Upper lobe of left lung (tissue), 6 donors: ENCODE data around the gene HPCAL1. TPM values are rescaled to one million over a fixed set of nuclear protein-coding genes. Genes with fewer than 3 reads are reported as not detected.

ENCODE experiments used
- ATAC-seq, 2 donors: fragments of 200-7000 bp; cut with Tn5 transposase; one replicate each; pipeline ENCODE4 v1.9.1; 2022; ENCODE audit warnings: mild to moderate bottlenecking in 2 of 2, moderate library complexity in 2 of 2; ENCODE audit not compliant: low FRiP score in 2 of 2
- DNase-seq, 2 donors: peaks; one replicate each; pipeline ENCODE4 v3.0.0-alpha.2; 2019 to 2020
- H3K27ac ChIP-seq, 4 donors: fragments of 200-600 bp; sonication (generic); one replicate each; pipeline ENCODE4 v1.5.1; 2016 to 2019
- H3K27me3 ChIP-seq, 4 donors: fragments of 200-600 bp; sonication (generic); one replicate each; pipeline ENCODE4 v1.5.1; 2017 to 2019
- H3K36me3 ChIP-seq, 4 donors: fragments of 200-600 bp; sonication (generic); one replicate each; pipeline ENCODE4 v1.5.1; 2016 to 2019
- H3K4me1 ChIP-seq, 4 donors: fragments of 200-600 bp; sonication (generic); one replicate each; pipeline ENCODE4 v1.5.1; 2018 to 2019
- H3K4me3 ChIP-seq, 4 donors: fragments of 200-600 bp; sonication (generic); one replicate each; pipeline ENCODE4 v1.5.1; 2017 to 2019; ENCODE audit warnings: mild to moderate bottlenecking in 2 of 4, moderate library complexity in 1 of 4
- H3K9me3 ChIP-seq, 4 donors: fragments of 200-600 bp; sonication (generic); one replicate each; pipeline ENCODE4 v1.5.1; 2018 to 2019
- CTCF ChIP-seq, 6 experiments: fragments of 450-650 bp in 4 of 6; fragments of 200-600 bp in 2 of 6; sonication (generic) in 2 of 6; IDR thresholded peaks; one replicate each; pipeline ENCODE4 v1.5.1; 2016 to 2019; ENCODE audit warnings: antibody characterized with exemption in 6 of 6
- EP300 ChIP-seq, 4 donors: sonication (generic); formaldehyde crosslinking; IDR thresholded peaks; one replicate each; pipeline ENCODE4 v1.5.1; 2017; ENCODE audit warnings: antibody characterized with exemption in 4 of 4, control low read depth in 2 of 4
- POLR2A ChIP-seq, 4 donors: fragments of 450-650 bp; IDR thresholded peaks; one replicate each; pipeline ENCODE4 v1.5.1; 2016 to 2017; ENCODE audit warnings: antibody characterized with exemption in 4 of 4, mild to moderate bottlenecking in 2 of 4
- POLR2AphosphoS5 ChIP-seq, 2 donors: sonication (generic); formaldehyde crosslinking; IDR thresholded peaks; one replicate each; pipeline ENCODE4 v1.5.1; 2017; ENCODE audit warnings: antibody characterized with exemption in 2 of 2
- WGBS, 2 donors: methylation state at CpG; one replicate each; pipeline ENCODE4 v1.1.5; 2017 to 2018; 5-methylcytosine and 5-hydroxymethylcytosine counted together
- total RNA-seq, 6 donors: library from RNA; depleted of rRNA in 4 of 6; stranded (reverse); fragments of >200 nt in 4 of 6; gene quantifications; one replicate each; pipeline versions ENCODE4 v1.1.0 to v1.2.1, GENCODE V29; 2016 to 2021
- donor health status: DM: no; HTN: no; CAD: no; lungs with moderate emphysema.
- donor health status: DM: no; HTN: yes; CAD: no; lungs with severe emphysema.

HPCAL1 gene
- total RNA-seq, 6 donors from 2014 or later: 131 to 481 (median 261) TPM

GRCh38 chr2:10266133-10266620, 36.5 kb upstream of the HPCAL1 start:
- ATAC-seq (no peak), DNase-seq (peak in 1 of 2 donors; percentile 12)
- Histone ChIP-seq H3K4me3 (no peak overlapping the region), H3K27ac (no peak overlapping the region), H3K9me3 (no peaks in the 10 kb centered on the region), H3K4me1 (peaks cover 7 to 18% (median 14%) of the 10 kb centered on the region in 4 donors), H3K27me3 (no peaks in the 10 kb centered on the region), H3K36me3 (no peaks in the 10 kb centered on the region)
- WGBS, 2 donors: 73% methylated on average over 10 of the region's 10 CpGs
- TF ChIP-seq CTCF (IDR thresholded peaks at IDR 0.05) (no peak), EP300 (IDR thresholded peaks at IDR 0.05) (no peak), POLR2A (IDR thresholded peaks at IDR 0.05) (no peak), POLR2AphosphoS5 (IDR thresholded peaks at IDR 0.05) (no peak)

- H3K36me3 ChIP-seq: no peaks in the 10 kb centered on the region
- peaks cover 7 to 24% (median 16%) of the 10 kb centered on the region in 4 donors for H3K4me1 ChIP-seq
- no peaks in the 10 kb centered on the region for H3K9me3 ChIP-seq
- WGBS, 2 donors: 96% methylated on average over 4 to 6 of the region's 6 CpGs
- DNase-seq: peak in 1 of 2 donors; percentile 2
- ATAC-seq: no peak
- no peak overlapping the region for H3K27ac ChIP-seq
- no peak for TF ChIP-seq CTCF (IDR thresholded peaks at IDR 0.05)
- TF ChIP-seq EP300 (IDR thresholded peaks at IDR 0.05): no peak
- no peak for TF ChIP-seq POLR2A (IDR thresholded peaks at IDR 0.05)
- no peak for TF ChIP-seq POLR2AphosphoS5 (IDR thresholded peaks at IDR 0.05)
- H3K27me3 ChIP-seq: no peaks in the 10 kb centered on the region
- no peak overlapping the region for H3K4me3 ChIP-seq
These were observed 35.7 kb upstream of the HPCAL1 start for GRCh38 chr2:10267036-10267435.

GRCh38 chr2:10267551-10268465, 34.9 kb upstream of the HPCAL1 start:
- Histone ChIP-seq H3K27me3 (no peaks in the 10 kb centered on the region), H3K27ac (peak overlapping the region in 1 of 4 donors; percentile 3), H3K9me3 (no peaks in the 10 kb centered on the region), H3K36me3 (no peaks in the 10 kb centered on the region), H3K4me3 (no peak overlapping the region), H3K4me1 (peaks cover 7 to 24% (median 16%) of the 10 kb centered on the region in 4 donors)
- DNase-seq (peak; percentile 32 to 84), ATAC-seq (no peak)
- TF ChIP-seq CTCF (IDR thresholded peaks at IDR 0.05) (no peak), EP300 (IDR thresholded peaks at IDR 0.05) (no peak), POLR2A (IDR thresholded peaks at IDR 0.05) (no peak), POLR2AphosphoS5 (IDR thresholded peaks at IDR 0.05) (no peak)
- WGBS, 2 donors: 82 to 97% methylated on average over 10 to 33 of the region's 34 CpGs

- Histone ChIP-seq H3K9me3 (no peaks in the 10 kb centered on the region), H3K27ac (peak overlapping the region; percentile 66 to 80 (median 74)), H3K4me3 (no peak overlapping the region), H3K27me3 (no peaks in the 10 kb centered on the region), H3K36me3 (no peaks in the 10 kb centered on the region), H3K4me1 (peaks cover 7 to 24% (median 16%) of the 10 kb centered on the region in 4 donors)
- DNase-seq (peak in 1 of 2 donors; percentile 19), ATAC-seq (no peak)
- WGBS, 2 donors: 86 to 88% methylated on average over 8 of the region's 8 CpGs
- TF ChIP-seq POLR2AphosphoS5 (IDR thresholded peaks at IDR 0.05) (no peak), EP300 (IDR thresholded peaks at IDR 0.05) (no peak), POLR2A (IDR thresholded peaks at IDR 0.05) (no peak), CTCF (IDR thresholded peaks at IDR 0.05) (no peak)
These were observed 33.4 kb upstream of the HPCAL1 start for GRCh38 chr2:10269291-10269690.
